Measurements from ENCODE around the gene MATK.

The MATK gene

GRCh38 chr19:3782330-3782729 is 3.9 kb downstream of the MATK start:
- DNase-seq (ENCODE audit: low read depth in 2 of 2): no peak
- TF ChIP-seq CTCF (IDR thresholded peaks at IDR 0.05; ENCODE audit: low read depth, low read length): no peak
- no peak overlapping the region for H3K4me3 ChIP-seq (replicated peaks in 1 of 2; ENCODE audit: low read depth in 2 of 2, low read length in 2 of 2)

GRCh38 chr19:3781603-3782002 is 4.6 kb downstream of the MATK start:
- no peak for TF ChIP-seq CTCF (IDR thresholded peaks at IDR 0.05; ENCODE audit: low read depth, low read length)
- no peak for DNase-seq (ENCODE audit: low read depth in 2 of 2)
- no peak overlapping the region for H3K4me3 ChIP-seq (replicated peaks in 1 of 2; ENCODE audit: low read depth in 2 of 2, low read length in 2 of 2)

DNA sequence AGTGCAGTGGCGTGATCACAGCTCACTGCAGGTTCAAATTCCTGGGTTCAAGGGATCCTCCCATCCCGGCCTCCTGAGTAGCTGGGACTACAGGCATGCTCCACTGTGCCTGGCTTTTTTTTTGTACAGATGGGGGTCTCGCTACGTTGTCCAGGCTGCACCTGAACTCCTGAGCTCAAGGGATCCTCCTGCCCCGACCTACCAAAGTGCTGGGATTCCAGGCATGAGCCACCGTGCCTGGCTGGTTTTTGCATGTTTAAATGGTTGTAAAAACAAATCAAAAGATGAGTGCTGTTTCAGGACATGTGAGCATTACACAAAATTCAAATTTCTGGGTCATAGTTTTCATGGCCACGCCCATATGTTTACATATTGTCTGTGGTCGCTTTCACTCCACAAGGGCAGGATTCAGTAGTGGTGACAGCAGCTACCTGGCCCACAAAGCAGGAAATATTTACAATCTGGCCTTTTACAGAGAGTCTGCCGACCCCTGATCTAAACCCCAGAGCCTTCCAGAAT is 5.3 kb downstream of the MATK start:
- no peak for DNase-seq (ENCODE audit: low read depth in 2 of 2)
- no peak overlapping the region for H3K4me3 ChIP-seq (replicated peaks in 1 of 2; ENCODE audit: low read depth in 2 of 2, low read length in 2 of 2)
- TF ChIP-seq CTCF (IDR thresholded peaks at IDR 0.05; ENCODE audit: low read depth, low read length): no peak

DNA sequence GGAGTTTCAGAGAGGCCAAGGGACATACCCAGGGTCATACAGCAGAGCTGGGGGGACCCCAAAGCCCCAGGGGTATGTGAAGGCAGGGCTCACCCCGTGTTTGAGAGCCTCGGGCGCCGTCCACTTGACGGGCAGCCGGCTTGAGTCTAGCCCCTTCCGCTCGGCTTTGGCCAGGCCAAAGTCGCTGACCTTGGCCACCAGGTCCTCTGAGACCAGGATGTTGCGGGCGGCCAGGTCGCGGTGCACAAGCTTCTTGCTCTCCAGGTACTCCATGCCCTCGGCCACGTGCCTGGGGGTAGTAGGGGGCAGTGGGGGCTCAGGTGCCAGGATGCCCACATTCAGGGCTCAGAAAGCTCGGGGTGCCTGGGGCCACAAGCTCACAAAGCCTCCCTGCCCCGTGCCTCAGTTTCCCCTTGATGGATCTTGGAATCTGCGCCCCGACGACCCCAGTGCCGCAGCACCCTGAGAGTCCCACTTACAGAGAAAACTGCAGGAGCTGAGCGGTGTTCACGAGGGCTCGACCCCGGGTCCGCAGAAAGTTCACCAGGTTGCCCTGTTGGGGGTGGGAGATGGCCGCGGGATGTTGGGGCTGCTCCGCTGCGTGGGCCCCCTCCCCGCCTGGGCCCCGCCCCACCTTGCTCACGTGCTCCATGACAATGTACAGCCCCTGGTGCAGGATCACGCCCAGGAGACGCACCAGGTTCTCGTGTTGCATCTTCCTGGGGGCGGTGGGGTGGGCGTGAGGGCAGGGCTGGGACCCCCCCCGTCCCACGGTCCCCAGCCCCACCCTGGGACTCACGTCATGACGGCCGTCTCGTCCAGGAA is 7.1 kb downstream of the MATK start:
- no peak overlapping the region for H3K4me3 ChIP-seq (replicated peaks in 1 of 2; ENCODE audit: low read depth in 2 of 2, low read length in 2 of 2)
- no peak for TF ChIP-seq CTCF (IDR thresholded peaks at IDR 0.05; ENCODE audit: low read depth, low read length)
- DNase-seq (ENCODE audit: low read depth in 2 of 2): no peak

- TF ChIP-seq CTCF (IDR thresholded peaks at IDR 0.05; ENCODE audit: low read depth, low read length): no peak
- no peak overlapping the region for H3K4me3 ChIP-seq (replicated peaks in 1 of 2; ENCODE audit: low read depth in 2 of 2, low read length in 2 of 2)
- no peak for DNase-seq (ENCODE audit: low read depth in 2 of 2)
Measured at GRCh38 chr19:3778104-3778867, 7.9 kb downstream of the MATK start.

DNA sequence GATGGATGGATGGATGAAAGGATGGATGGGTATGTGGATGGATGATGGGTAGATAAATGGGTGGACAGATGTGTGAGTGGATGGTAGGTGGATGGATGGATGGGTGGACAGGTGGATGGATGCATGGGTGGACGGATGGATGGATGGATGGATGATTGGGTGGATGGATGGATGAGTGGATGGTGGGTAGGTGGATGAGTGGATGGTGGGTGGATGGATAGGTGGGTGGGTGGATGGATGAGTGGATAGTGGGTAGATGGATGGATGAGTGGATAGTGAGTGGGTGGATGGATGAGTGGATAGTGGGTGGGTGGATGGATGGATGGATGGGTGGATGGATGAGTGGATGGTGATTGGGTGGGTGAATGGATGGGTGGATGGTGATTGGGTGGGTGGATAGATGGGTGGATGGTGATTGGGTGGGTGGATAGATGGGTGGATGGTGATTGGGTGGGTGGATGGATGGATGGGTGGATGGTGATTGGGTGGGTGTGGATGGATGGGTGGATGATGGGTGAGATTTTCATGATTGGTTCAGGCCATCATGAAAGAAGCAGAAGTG is 9.6 kb downstream of the MATK start:
- DNase-seq (ENCODE audit: low read depth in 2 of 2): no peak
- TF ChIP-seq CTCF (IDR thresholded peaks at IDR 0.05; ENCODE audit: low read depth, low read length): no peak
- H3K4me3 ChIP-seq (replicated peaks in 1 of 2; ENCODE audit: low read depth in 2 of 2, low read length in 2 of 2): no peak overlapping the region

Measured in cardiac fibroblast (primary cell).